ENCODE results near the gene APC. TPM values are rescaled to one million over a fixed set of nuclear protein-coding genes. Genes with fewer than 3 reads are reported as not detected.

Gene APC
- total and polyA plus RNA-seq, 4 experiments from 2014 or later, result 4.4 to 44.5 (median 31.8) TPM

GRCh38 chr5:112895682-112896081 is 158.0 kb downstream of the APC start:
- no peak overlapping the region for H3K27ac ChIP-seq (ENCODE audit: low read depth, low read length)
- DNase-seq, result no peak
- H3K4me1 ChIP-seq (ENCODE audit: insufficient read depth, low read length), result no peaks in the 10 kb centered on the region
- H3K27me3 Mint-ChIP-seq, result no peaks in the 10 kb centered on the region
- peaks cover 16% of the 10 kb centered on the region for H3K36me3 ChIP-seq (ENCODE audit: insufficient read depth, low read length)
- no peak overlapping the region for H3K4me3 Mint-ChIP-seq
- H3K9me3 ChIP-seq (ENCODE audit: control insufficient read depth in 1 of 2, low read length in 2 of 2), result no peaks in the 10 kb centered on the region
- H3K27ac Mint-ChIP-seq, result peak overlapping the region in 5 of 7 donors; percentile 20 to 68 (median 32)
- POLR2A ChIA-PET (ENCODE audit: partially characterized antibody), result no interaction called here
- intact Hi-C loops (cut with micrococcal nuclease), result no loop called here
- H3K9me3 Mint-ChIP-seq, result peaks cover 0 to 2% (median 0%) of the 10 kb centered on the region in 8 donors
- H3K4me1 Mint-ChIP-seq, result peaks cover 21 to 28% (median 25%) of the 10 kb centered on the region in 4 donors
- CTCF ChIA-PET (ENCODE audit: partially characterized antibody), result interaction anchor here (0.8 to 2.3 kb wide), 5 partner anchors 17 to 215 kb away, joined by 3 to 7 read pairs (median 3); no protein-coding TSS in a partner anchor
- no peak overlapping the region for H3K4me3 ChIP-seq (ENCODE audit: low read length in 2 of 2)
- no peaks in the 10 kb centered on the region for H3K27me3 ChIP-seq (ENCODE audit: insufficient read depth, low read length)
- peaks cover 36 to 59% of the 10 kb centered on the region in 2 donors for H3K36me3 Mint-ChIP-seq

Other genes starting within 250 kb of the APC start
- gene SRP19, start 123.4 kb downstream of the APC start, total RNA-seq, result 10 to 100 TPM; 51.4 to 54.4 TPM
- gene SRP19, start 123.4 kb downstream of the APC start, polyA plus RNA-seq, result 100 to 1,000 TPM; 150 to 163 TPM
- 10 to 100 TPM; 55.6 to 61.1 TPM for gene REEP5, start 184.3 kb downstream of the APC start, total RNA-seq
- 100 to 1,000 TPM; 113 to 117 TPM for gene REEP5, start 184.3 kb downstream of the APC start, polyA plus RNA-seq
- gene DCP2, start 238.9 kb downstream of the APC start, total RNA-seq, result 100 to 1,000 TPM; 116 to 123 TPM
- gene DCP2, start 238.9 kb downstream of the APC start, polyA plus RNA-seq, result 10 to 100 TPM; 54.0 to 75.4 TPM

Measured in CD4-positive, alpha-beta memory T cell (primary cell).